Upper lobe of left lung (tissue), 4 donors: ENCODE data around the gene RUNX2.

Experiments used
- POLR2A ChIP-seq, 4 donors: fragments of 450-650 bp; IDR thresholded peaks; one replicate each; pipeline ENCODE4 v1.5.1; 2016 to 2017; ENCODE audit warnings: antibody characterized with exemption in 4 of 4, mild to moderate bottlenecking in 2 of 4
- POLR2AphosphoS5 ChIP-seq, 2 donors: sonication (generic); formaldehyde crosslinking; IDR thresholded peaks; one replicate each; pipeline ENCODE4 v1.5.1; 2017; ENCODE audit warnings: antibody characterized with exemption in 2 of 2
- TF ChIP-seq, protein P1 (sequence below), 6 experiments: fragments of 450-650 bp in 4 of 6; fragments of 200-600 bp in 2 of 6; sonication (generic) in 2 of 6; IDR thresholded peaks; one replicate each; pipeline ENCODE4 v1.5.1; 2016 to 2019; ENCODE audit warnings: antibody characterized with exemption in 6 of 6

DNA sequence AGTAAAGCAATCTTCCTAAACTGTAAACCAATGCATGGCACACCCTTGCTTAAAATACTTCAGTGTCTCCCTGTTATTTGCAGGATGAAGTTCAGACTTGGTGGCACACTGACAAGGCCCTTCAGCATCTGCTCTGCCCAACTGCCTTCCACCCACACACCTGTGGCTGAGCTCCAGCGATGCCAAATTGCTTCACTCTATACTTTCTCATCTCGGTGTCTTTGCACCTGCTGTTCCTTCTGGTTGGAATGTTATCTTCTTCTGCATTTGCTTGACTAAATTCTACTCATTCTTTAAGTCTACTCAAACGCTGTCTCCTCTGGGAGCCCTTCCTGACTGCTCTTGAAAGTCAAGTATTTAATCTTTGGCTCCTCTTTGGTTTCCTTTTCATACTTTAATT lies 149.7 kb downstream of the RUNX2 start:
- TF ChIP-seq, protein P1, sequence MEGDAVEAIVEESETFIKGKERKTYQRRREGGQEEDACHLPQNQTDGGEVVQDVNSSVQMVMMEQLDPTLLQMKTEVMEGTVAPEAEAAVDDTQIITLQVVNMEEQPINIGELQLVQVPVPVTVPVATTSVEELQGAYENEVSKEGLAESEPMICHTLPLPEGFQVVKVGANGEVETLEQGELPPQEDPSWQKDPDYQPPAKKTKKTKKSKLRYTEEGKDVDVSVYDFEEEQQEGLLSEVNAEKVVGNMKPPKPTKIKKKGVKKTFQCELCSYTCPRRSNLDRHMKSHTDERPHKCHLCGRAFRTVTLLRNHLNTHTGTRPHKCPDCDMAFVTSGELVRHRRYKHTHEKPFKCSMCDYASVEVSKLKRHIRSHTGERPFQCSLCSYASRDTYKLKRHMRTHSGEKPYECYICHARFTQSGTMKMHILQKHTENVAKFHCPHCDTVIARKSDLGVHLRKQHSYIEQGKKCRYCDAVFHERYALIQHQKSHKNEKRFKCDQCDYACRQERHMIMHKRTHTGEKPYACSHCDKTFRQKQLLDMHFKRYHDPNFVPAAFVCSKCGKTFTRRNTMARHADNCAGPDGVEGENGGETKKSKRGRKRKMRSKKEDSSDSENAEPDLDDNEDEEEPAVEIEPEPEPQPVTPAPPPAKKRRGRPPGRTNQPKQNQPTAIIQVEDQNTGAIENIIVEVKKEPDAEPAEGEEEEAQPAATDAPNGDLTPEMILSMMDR (IDR thresholded peaks at IDR 0.05) = no peak
- TF ChIP-seq POLR2A (IDR thresholded peaks at IDR 0.05) = no peak
- TF ChIP-seq POLR2AphosphoS5 (IDR thresholded peaks at IDR 0.05) = no peak
